Measurements from ENCODE around the gene BSDC1.

Gene BSDC1

GRCh38 chr1:32318127-32318869 lies 75.9 kb downstream of the BSDC1 start:
- no peak for DNase-seq (ENCODE audit: low read depth in 1 of 2, low spot score in 1 of 2)
- no peak for TF ChIP-seq JUND (IDR thresholded peaks at IDR 0.05; ENCODE audit: low read depth)
- in situ Hi-C loops (cut with HindIII; ENCODE audit: low pct_unique_long_range_greater_than_20kb, low sequenced_read_pairs) = no loop called here

DNA sequence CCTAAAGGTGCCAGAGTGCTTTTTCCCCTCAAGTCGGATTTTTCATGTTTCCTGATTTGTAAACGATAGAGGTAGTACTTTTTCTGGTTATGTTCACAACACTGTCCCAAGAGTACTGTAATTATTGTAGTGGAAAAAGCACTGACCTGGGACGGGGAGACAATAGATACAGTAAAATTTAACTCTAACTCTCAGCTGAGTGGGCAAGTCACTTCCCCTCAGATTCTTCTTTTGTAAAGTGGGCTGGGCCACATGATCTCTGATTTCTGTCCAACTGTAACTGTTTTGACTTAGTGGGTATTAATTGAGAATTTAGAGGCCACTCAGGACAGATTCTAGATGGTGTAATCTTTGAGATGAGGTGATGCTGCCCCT lies 77.4 kb downstream of the BSDC1 start:
- DNase-seq (ENCODE audit: low read depth in 1 of 2, low spot score in 1 of 2) = no peak
- TF ChIP-seq JUND (IDR thresholded peaks at IDR 0.05; ENCODE audit: low read depth) = no peak
- in situ Hi-C loops (cut with HindIII; ENCODE audit: low pct_unique_long_range_greater_than_20kb, low sequenced_read_pairs) = no loop called here

All from T47D (cell line).